Keratinocyte (primary cell): Measurements from ENCODE around the gene GGA1.

Source experiments
- EZH2 ChIP-seq: IDR thresholded peaks from one replicate; pipeline ENCODE4 v1.6.1; 2012; ENCODE audit warnings: inconsistent platforms, mild to moderate bottlenecking, low read length, moderate library complexity
- TF ChIP-seq, protein P1 (sequence below), 3 experiments: IDR thresholded peaks in 1 of 3; conservative IDR thresholded peaks in 1 of 3; optimal IDR thresholded peaks in 1 of 3; 2 replicates in 2 of 3; 3 replicates in 1 of 3; pipeline versions ENCODE3 to v1.5.1; 2011; ENCODE audit warnings: low read length in 3 of 3, mild to moderate bottlenecking in 3 of 3, moderate library complexity in 2 of 3, control low read depth in 1 of 3, inconsistent platforms in 1 of 3; ENCODE audit not compliant: insufficient read depth in 2 of 3; ENCODE audit errors: extremely low read depth in 1 of 3

DNA sequence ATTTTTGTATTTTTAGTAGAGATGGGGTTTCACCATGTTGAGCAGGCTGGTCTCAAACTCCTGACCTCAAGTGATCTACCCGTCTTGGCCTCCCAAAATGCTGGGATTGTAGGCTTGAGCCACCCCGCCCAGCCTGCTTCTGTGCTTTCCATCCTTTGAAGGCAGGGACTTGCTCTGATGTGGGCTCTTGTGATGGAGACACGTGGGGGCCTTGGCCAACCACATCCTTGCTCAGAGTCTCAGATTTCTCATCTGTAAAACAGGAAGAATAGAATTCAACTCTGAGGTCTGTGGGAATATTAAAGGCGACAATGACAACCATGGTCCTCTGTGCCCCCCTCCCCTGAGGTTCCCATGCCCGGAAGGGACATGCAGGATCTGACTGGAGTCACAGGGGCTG, 3.8 kb upstream of the GGA1 start:
- TF ChIP-seq, protein P1, sequence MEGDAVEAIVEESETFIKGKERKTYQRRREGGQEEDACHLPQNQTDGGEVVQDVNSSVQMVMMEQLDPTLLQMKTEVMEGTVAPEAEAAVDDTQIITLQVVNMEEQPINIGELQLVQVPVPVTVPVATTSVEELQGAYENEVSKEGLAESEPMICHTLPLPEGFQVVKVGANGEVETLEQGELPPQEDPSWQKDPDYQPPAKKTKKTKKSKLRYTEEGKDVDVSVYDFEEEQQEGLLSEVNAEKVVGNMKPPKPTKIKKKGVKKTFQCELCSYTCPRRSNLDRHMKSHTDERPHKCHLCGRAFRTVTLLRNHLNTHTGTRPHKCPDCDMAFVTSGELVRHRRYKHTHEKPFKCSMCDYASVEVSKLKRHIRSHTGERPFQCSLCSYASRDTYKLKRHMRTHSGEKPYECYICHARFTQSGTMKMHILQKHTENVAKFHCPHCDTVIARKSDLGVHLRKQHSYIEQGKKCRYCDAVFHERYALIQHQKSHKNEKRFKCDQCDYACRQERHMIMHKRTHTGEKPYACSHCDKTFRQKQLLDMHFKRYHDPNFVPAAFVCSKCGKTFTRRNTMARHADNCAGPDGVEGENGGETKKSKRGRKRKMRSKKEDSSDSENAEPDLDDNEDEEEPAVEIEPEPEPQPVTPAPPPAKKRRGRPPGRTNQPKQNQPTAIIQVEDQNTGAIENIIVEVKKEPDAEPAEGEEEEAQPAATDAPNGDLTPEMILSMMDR (optimal IDR thresholded peaks at IDR 0.05 in 1 of 3, IDR thresholded peaks at IDR 0.05 in 1 of 3, conservative IDR thresholded peaks at IDR 0.05 in 1 of 3; ENCODE audit: extremely low read depth in 1 of 3, insufficient read depth in 2 of 3, low read length in 3 of 3): no peak
- no peak for TF ChIP-seq EZH2
